Activated CD4-positive, alpha-beta T cell treated with anti-CD3 and anti-CD28 coated beads for 24 hours (primary cell): Measurements from ENCODE around the gene TGFA.
"Not testable (repeated sequence)": the region's sequence is repeated elsewhere in the genome, so short reads cannot be mapped to it uniquely, and the experiment has no call there.

Source experiments
- DNase-seq, 2 donors: peaks; one replicate each; pipeline ENCODE4 v3.0.0-alpha.2; 2020; ENCODE audit warnings: low read depth in 2 of 2

The TGFA gene

DNA sequence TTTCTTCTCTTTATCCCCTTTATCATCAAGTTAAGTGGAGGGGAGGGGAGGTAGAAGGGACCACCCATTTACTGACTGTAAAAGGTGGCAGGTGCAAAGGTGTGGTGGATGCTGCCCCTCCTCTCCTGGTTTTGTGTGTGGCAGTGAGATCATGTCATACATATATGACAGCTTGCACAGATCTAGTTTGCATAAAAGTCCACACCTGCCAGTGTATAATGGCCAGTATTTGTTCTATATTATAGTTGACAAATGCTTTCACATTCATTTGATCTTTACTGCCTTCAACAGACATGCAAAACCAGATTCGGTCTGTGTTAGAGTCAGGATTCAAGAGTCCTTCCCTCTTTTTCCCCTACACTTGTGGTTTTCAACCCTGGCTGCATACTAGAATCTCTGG, 55.1 kb downstream of the TGFA start:
- DNase-seq = no peak

DNA sequence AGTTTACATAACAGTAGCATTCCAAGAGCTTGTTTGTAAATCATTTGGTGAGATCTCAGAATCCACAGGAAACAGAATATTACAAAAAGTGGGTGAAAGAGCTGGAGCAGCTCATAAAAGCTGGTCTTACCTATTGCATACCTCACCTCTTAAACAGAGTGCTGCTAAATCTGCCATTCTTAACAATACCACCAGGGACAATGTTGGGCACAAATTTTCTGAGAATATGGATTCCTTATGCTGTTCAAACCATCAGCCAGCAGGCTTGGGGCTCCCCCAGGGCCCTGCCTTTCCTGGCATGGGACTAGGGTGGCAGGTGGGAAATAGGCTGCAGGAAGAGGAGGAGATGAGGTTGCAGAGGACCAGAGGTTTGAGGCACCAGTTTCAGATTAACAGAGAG, 55.6 kb downstream of the TGFA start:
- no peak for DNase-seq

DNA sequence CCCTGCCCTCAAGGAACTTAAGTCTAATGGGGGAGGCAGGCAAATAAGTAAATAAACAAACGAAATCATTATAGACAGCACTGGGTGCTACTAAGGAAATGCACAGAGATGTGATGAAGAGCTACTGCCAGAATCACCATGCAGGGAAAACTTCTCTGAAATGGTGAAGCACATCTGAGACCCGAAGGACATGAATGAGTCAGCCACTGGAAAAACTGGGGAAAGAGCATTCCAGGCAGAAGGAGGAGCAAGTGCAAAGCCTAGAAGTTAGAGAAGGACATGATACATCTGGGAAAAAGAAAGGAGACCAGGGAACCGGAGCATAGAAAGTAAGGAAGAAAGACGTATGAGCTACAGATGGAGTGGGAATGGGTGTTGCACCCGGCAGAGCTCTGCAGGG, 56.8 kb downstream of the TGFA start:
- DNase-seq = no peak

DNA sequence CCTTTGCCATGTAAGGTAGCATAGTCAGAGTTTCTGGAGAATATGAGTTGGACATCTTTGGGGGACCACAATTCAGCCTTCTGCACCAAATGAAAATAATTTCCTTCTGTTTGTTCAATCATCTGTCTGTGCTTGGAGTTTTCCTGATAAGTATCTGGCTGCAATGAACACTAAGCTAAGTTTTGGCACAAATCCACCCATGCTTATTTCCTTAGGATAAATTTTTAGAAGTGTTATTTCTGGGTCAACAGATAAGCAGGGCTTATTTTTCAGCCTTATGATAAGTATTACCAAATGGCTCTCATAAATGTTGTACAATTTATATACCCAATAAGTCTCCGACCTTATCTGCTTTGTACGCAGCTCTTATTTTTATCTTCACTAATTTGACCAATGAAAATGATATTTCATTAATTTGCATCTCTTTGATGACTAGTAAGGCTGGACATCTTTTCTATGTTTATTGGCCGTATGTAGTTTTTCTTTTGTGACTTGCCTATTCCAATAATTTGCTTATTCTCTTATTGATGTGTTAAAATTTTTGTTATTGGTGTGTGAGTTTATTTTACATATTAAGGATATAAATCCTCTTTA, 59.2 kb downstream of the TGFA start:
- no peak for DNase-seq

DNA sequence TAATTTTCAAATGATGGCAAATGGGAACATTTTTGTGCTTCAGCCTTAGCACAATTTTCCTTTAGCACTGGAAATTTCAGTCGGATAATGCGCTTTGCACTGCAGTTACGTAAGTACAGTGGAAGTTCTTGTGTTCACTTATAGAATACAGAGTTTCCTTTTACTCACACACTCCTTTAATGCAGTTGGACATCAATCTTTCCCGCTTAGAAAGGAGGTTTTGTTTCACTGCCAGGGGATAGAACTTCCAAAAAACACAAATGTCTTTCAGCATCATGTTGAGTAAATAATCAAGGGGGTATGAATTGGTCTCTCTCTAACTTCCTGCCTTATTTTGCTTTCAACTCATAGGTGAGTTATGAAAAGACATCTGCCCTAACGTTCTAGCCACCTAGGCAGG, 63.2 kb downstream of the TGFA start:
- DNase-seq = no peak

DNA sequence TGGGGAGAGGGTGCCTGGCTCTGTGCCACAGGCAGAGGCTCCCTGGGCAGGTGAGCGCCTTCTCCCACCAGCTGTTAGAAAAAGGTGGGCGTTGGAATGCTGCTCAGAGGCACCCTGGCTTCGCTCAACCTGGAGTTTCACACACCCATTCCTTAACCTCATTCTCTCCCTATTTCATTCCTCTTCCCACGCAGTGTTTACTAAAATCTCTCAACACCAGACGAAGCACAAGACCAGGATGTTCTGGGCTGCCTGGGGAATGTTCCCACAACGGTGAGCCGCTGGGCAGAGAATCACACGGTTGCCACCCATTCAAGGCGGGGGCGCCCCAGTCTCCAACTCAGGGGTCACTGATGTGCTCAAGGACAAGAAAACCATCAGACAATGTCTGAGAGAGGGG, 64.5 kb downstream of the TGFA start:
- no peak for DNase-seq

DNA sequence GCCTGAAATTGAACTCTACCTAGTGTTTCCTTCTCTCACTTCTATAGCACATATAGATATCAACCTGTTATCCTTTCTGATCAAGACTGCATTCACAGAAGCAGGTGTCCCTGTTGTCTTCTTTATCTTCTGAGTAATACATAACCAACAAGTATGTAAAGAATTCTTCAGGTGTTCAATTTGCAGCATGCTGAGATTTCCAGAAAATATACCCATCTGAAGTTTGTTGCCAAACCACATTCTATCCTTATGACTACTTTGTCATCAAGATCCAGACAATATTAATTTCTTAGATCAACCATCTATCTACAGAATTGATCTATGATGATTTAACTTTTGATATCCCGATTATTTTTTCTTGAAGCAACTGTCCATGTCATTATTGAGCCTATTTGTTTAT, 69.5 kb downstream of the TGFA start:
- DNase-seq = no peak

DNA sequence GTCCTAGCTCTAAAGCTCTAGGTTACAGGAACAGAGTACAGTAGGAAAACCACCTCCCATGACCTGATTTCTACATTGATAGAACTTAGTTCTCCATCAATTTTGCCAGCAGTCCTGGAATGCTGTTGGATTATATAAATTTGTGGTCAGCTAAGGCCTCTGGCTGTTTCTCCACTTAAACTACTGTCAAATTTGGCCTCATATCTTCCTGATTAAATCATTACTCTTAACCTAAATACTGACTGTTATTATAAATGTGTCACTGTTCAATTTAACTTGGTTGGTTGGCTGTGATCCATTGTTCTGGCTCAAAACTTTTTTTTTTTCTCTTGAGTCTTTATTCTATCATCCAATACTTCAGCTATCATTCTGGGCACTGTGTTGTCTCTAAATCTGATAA, 71.2 kb downstream of the TGFA start:
- no peak for DNase-seq

DNA sequence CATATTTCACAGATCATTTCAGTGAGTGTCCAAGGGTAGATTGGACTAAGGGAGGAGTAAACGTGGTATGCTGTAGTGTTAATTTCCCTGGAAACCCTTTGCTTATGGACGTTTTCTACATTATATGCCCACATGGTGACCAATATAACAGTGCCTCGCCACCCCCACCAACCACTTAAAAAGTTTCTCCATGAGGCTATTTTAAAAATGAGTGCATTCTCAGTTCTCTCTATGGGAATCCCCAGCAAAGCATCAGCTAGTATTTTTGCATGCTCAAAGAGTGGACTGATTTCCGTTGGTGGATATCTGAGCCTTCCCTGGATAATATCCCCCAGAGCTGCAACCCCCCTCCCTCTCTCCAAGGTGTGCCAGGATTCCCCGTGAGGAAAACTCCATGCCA, 73.2 kb downstream of the TGFA start:
- no peak for DNase-seq

DNA sequence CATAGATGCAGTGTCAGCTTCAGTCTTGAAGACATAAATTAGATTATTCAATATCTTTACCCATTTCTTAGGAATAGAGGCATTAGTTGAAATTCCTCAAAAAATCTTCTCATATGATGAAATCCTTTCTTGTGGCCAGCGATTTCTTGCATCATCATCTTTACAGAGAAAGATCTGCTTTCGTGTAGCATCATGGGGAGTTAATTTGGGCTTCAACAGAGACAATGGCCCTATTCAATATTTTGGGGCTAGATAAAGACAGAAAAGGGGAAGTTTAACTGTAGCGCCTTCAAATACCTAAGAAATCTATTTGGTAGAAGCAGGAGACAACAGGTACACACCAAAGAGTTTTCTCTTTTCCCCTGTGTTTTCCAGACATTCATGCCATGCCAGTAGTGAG, 73.8 kb downstream of the TGFA start:
- DNase-seq = no peak

DNA sequence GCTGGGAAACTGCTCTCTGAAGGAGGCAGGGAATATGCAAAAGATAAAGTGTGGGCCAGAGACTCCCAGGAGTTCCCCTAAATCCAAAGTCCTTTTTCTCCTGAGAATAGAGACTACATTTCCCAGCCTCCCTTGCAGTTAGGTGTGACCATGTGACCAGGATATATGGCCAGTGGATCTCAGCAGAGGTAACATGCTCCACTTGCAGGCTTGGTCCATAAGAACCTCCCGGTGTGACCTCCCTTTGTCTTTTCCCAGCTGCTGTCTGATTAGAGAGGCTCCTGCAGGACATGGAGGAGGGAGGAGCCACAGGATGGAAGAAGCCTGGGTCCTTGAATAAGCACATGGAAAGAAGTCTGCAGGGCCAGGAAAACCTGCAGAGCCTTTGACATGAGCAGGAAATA, 76.2 kb downstream of the TGFA start:
- DNase-seq = no peak

DNA sequence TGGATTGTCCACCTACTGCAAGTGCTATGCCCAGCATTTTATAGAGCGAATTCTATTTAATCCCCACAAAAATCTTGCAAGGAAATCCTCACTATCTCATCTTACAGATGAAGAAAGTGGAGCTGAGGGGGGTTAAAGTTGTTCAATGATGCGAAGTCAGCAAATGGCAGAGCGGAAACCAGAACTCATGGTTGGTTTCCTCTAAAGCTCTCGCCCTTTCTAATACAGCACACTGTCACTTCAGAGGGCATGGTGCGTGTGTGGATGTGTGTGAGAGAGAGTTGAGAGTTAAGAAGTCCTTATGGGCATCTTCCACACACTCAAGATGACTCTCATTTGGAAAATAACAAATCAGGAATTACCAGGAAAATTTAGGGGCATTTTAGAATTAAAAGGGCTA, 78.4 kb downstream of the TGFA start:
- DNase-seq = no peak

DNA sequence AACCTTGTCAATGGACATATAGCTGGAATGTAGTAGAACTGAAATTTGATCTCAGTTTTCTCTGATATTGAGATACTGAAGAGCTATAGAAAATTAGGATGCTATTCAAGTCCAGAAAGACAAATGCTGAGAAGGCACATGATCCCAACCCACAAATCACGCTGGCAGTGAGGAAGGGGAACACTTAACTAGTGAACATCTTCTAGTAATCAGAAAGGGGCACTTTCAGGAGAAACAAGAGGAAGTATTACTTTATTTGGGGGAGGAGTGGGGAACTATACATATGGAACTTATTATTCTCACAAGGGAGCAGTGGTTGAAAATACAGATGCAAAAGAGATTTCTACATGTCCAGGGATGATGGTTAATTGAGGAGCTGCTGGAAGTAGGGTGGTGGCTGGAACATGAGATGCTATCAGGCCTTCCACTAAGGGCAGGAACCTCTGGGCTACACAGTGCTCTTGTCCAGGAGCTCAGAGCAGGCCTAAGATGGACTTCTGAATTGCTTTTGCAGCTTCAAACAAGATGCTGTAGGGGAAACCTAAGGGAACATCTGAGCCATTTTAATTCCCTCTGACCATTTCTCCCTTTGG, 79.3 kb downstream of the TGFA start:
- DNase-seq = no peak

DNA sequence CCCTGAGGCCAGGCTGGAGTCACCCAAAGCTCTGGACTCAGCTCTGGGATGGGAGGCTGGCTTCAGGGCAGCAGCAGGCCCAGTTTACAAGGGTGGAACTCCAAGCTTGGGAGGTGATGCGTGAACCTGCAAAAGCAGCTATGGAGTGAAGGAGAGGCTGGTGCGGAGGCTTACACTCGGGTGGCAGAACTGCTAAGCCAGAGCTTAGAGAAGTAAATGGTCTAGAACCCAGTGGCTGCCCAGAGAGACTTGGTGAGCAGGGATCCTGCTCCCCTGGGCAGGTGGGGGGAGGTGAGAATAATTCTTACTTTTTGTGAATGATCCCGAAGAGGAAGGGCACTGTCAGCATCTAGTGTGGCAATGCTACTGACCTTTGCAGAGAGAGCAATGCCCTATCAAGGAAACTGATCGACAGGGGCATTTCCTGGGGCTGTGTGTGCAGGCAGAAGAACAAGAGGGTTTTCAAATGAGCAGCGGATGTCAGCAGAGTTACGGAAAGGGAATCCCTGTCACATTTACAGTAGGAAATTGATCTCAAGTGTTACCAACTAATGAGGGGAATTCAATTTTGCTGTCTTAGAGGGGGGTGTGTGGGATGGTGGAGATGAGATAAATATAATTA, 80.4 kb downstream of the TGFA start:
- DNase-seq = no peak

DNA sequence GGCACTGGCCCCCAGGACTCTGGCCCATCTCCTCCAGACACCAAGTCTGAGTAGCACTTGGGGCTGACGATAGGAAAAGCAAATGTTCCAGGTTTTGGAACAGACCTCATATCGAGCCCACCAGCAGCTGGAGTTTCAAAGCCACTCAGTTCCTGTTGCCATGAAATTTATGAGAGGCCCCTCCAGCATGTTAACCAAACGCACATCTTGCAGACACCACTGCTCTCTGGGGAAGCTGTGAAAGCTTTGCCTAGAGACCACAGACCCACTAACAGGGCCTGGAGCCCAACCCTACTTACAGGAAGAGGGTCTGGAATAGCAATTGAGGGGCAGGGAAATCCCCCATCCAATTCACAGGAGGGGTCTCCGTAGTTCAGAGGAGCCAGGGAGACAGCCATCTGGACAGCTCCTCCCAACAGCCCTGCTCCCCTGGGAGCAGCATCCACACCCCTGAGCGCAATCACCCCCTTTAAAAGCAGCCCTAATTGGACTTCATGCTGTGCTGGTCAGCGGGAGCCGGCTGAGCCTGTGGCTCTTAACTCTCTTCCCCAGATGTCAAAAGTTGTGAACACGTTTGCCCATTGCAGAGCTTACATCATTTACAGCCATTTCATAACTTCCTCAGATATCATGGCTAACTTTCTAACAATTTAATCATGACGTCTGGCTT, 81.3 kb downstream of the TGFA start:
- no peak for DNase-seq

DNA sequence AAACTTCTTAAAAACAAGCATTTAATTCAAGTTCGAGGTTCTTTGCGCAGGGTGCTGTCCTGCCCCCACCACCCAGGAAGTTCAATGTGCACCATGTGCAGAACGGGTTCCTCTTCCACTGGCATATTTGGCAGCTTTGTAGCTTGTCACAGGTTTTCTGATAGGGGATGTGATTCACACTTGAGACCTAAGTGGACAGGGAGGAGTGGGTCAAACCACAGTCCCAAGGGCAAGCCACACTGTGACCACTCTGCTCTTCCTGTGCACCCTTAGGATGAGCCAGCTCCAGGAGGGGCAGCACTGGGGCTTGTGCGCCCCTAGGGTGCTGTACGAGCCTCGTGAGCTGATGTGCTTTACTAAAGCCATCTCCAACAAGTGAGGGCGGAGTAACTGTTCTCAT, 82.5 kb downstream of the TGFA start:
- DNase-seq = no peak

DNA sequence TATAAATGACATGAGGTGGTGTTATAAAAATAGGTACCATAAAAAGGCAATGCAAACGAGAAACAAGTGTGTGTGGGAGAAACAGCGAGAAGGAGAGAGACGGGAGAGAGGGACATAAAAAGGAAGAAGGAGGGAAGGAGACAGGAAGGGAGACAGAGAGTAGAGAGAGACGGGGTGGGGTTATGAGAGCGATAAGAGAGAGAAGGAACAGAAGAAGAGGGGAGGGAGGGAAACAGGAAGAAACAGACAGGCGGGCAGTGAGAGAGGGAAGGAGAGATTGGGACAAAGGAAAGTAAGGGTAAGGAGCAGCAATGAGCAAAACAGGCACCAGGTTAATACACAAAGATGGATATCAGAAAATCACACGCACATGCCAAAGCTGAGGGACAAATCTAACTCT, 83.7 kb downstream of the TGFA start:
- DNase-seq = no peak

DNA sequence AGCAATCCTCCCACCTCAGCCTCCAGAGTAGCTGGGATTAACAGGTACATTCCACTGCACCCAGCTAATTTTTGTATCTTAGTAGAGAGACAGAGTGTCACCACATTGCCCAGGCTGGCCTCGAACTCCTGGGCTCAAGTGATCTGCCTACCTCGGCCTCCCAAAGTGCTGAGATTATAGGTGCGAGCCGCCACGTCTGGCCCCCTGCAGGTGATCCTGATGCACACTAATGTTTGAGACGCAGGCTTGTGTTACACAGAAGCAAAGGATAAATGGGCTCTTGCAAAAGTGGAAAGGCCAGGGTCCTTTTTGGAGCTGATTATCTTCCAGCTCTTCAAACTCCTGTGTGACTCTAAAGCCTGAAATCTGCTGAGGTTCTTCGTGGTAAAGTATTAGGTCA, 84.2 kb downstream of the TGFA start:
- DNase-seq = no peak

DNA sequence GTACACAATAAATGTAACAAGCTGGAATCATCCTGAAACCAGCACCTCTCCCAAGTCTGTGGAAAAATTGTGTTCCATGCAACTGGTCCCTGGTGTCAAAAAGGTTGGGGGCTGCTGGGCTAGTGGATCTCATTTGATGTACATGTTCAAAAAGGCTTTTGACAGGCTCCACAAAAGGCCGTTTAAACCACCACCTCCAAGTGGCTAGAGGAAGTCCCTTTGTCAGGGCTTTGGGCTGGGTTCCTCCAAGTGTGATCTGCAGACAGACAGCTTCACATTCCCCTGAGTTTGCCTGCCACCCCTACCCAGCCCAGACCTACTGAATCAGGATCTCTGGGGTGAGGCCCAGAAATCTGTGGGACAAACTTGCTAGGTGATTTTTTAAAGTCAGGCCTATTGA, 84.7 kb downstream of the TGFA start:
- no peak for DNase-seq

DNA sequence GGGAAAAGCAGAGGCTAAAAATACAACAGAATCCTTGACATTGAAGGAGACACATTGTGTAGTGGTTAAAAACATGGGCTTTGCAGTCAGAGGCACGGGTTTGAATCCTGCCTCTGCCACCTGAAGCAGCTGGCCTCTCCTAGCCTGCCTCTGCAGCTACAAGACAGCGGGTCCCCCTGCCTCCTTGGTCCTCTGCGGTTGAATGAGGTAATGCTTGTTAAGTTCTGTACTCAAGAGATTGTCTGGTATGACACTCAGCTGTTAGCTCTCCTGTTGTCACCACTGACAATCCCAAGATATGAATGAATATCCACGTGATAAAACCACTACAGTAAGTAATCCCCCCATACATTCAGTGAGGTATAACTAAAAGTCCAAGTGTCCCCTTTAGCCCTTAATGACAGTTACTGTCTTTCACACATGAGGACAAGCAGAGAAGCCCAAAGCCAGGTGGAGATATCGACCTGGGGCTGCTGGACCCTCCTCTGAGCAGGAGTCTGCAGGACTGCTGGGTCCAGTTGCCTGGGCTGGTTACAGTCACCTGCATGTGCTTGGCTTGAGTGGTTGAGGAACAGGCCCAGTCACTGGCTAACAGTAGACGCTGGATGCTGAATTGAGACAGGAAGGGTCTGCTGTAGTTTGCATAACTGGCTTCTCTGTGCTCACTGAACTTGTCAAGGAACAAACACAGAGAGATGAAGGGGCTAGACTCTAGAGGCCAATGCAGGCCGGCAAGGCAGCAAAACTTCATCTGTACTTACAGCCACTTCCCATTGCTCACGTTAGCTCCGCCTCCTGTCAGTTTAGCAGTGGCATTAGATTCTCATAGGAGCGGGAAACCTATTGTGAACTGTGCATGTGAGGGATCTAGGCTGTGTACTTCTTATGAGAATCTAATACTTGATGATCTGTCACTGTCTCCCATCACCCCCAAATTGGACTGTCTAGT, 85.5 kb downstream of the TGFA start:
- DNase-seq = no peak

DNA sequence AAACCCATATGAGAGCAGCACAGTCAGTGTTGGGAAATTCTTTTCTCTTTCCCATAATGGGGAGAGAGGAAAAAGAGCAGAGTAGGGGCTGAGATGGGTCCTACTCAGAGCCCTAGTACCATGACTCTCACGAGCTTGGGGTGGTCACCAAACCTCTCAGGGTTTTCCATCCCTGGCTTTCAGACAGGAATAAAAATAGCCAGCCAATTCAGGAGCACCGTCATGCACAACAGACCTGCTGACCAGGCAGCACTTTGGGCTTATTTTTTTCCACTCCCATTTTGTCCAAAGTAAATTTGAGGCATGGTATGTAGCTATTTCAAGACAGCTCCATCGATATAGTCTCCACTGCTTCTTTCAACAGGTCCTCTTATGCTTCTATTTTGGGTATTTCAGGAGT, 86.4 kb downstream of the TGFA start:
- DNase-seq = no peak

DNA sequence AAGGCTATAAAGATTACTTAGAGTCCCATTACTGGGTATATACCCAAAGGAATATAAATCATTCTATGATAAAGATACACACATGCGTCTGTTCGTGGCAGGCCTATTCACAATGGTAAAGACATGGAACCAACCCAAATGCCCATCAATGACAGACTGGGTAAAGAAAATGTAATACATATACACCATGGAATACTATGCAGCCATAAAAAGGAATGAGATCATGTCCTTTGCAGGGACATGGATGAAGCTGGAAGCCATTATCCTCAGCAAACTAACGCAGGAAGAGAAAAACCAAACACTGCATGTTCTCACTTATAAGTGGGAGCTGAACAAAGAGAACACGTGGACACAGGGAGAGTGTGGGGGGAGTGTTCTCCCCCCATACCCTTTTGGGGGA, 87.0 kb downstream of the TGFA start:
- not testable (repeated sequence) for DNase-seq
